T-helper 1 cell treated with Interleukin-12 subunit alpha and Interleukin-12 subunit beta and Interleukin-4 antibody, amounts not matched to agents 30 ng/mL and 1 ng/mL, for 36 hours (primary cell): Measurements from ENCODE around the gene NAT10. TPM values are rescaled to one million over a fixed set of nuclear protein-coding genes. Genes with fewer than 3 reads are reported as not detected.

Experiments
- intact Hi-C: fragments of 100-400 bp; cut with micrococcal nuclease; formaldehyde crosslinking; loops from one replicate; pipeline ENCODE4 v1.15.1; 2024
- total RNA-seq: library from RNA; stranded (reverse); gene quantifications from 2 replicates; pipeline ENCODE4 v1.2.3, GENCODE V29; 2022

Gene NAT10
- total RNA-seq, 1 donor from 2014 or later, result 95.2 TPM

GRCh38 chr11:34148504-34149165 lies 43.2 kb downstream of the NAT10 start:
- intact Hi-C loops, result no loop called here

GRCh38 chr11:34149274-34149673 lies 43.8 kb downstream of the NAT10 start:
- intact Hi-C loops, result no loop called here

GRCh38 chr11:34149786-34150185 lies 44.4 kb downstream of the NAT10 start:
- intact Hi-C loops, result no loop called here

GRCh38 chr11:34150494-34151151 lies 45.2 kb downstream of the NAT10 start:
- intact Hi-C loops, result loop anchor here (1.0 kb wide), 1 partner anchor 209 kb away; no protein-coding TSS in a partner anchor

DNA sequence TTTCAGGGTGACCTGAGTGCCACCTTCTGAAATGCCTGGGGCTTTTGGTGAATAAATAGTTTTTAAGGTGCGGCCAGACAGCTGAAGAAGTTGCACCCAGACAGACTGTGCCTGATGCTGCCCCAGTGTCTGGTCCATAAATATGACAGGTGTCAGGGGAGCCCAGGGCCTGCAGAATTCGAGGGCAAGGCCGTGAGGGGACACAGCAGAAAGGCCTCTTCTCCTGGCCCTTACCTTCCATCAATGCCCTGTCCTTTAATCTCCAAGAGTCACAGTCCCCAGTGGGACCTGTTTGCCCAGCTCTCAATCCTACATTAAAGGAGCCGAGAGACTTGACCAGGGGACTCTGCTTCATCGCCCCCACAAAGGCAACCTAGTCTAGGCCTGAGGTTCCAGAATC lies 45.7 kb downstream of the NAT10 start:
- intact Hi-C loops, result loop anchor here (1.0 kb wide), 1 partner anchor 208 kb away; no protein-coding TSS in a partner anchor

DNA sequence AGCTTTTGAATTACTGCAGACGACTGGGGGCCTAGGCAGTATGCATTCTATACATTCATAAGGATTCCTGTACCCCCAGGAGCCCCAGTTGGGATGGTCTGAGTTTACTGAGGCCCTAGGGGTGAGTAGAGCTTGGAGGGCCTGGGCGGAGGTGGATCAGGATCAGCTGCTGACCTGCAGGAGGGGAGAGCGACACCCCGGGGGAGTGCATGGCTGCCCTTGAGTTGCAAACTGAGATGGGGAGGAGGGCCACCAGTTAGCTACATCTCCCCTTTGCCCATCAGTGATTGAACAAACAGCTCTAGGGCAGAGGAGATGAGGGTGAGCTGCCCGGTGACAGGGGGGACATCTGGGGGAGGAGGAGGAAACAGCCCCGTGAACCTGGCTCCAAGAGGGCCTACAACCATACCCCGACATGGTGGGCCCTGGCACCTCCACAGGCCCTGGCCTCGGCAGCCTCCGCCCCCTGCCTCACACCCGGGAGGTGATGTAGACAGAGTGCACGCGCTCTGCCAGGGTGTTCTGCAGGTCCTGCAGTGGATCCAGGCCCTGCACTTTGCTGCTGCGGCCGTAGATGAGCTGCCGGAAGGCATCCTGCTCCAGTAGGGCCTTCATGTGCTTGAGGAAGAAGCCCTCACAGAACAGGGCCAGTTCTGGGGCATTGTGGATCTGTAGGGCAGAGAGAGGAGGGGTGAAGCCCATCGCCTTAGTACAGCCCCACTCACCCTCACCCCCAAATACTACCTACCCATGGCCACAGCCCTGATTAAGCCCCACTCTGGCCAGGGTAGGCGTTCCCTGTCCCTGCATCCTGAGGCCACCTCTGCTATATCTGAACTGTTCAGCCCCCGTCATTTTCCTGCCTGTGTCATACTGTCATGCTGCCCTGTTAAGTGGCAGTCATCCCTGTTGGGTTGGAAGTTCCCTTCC lies 46.8 kb downstream of the NAT10 start:
- intact Hi-C loops, result loop anchor here (1.0 kb wide), 1 partner anchor 207 kb away; no protein-coding TSS in a partner anchor

- intact Hi-C loops, result no loop called here
These were observed 48.8 kb downstream of the NAT10 start for GRCh38 chr11:34154059-34154875.

DNA sequence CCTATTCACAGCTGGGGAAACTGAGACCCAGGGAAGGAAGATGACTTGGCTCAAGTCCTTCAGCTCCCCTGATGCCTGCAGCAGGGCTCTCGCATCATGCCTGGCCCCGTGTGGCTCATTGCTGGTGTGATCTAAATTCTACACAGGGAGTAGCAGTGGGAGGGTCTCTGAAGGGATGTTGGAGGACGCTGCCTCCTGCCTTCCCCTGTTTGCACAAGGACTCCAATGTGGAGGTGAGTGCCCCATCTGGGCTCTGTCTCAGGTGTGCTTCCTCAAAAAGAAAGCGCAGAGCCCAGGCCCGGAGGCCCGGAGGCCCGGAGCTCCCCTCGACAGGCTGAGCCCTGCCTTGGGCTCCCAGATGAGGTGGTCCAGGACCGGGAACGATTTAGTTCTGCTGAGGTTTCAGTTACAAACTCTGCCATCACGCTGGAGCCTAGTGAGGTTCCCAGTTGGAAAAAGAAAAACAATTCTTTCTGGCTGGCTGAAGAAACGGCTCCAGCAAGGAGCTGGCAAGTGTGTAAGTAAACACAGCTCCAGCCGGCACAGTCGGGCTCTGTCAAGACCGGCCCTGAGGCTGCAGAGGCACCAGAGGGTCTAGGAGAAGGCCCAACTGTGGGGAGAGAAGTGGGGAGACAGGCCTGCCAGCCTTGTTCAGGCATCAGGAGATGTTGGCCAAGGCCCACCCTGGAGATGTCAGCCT lies 49.8 kb downstream of the NAT10 start:
- intact Hi-C loops, result loop anchor here (5.0 kb wide), 1 partner anchor 158 kb away; no protein-coding TSS in a partner anchor

DNA sequence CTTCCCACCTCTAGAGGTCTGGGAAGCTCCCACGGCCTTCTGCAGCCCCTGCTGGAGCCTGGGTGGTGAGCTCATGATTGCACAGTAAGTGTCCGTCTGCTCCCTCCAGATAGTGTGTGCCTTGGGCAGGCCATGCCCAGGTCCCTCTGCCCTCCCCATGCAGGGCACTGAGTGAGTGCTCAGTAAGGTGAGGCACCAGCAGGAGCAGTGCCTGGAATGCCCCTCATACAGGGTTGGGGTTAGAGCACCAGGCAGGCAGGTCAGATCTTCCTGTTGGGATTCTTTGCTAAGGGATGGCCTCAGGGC lies 50.3 kb downstream of the NAT10 start:
- intact Hi-C loops, result loop anchor here (5.0 kb wide), 1 partner anchor 158 kb away; no protein-coding TSS in a partner anchor

DNA sequence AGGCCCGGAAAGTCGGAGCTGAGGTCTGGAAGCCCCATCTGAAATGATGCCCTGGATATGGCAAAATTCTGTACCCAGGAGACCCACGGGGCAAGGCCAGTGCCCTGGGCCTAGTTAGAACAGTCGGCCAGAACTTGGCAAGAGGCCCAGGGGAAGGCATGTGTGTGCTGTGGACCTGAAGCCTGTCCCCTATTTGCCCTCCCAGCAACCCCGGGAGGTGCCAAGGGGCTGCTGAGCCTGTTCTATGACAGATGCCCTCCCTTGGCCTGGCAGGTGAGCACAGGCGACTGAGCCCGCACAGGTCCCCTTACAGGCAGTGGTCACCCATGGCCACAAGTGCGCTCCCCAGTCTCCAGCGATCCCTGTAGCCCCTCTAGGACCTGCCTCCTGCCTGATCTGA lies 51.7 kb downstream of the NAT10 start:
- intact Hi-C loops, result loop anchor here (5.0 kb wide), 1 partner anchor 160 kb away; no protein-coding TSS in a partner anchor

GRCh38 chr11:34158661-34159060 lies 53.2 kb downstream of the NAT10 start:
- intact Hi-C loops, result loop anchor here (5.0 kb wide), 1 partner anchor 161 kb away; no protein-coding TSS in a partner anchor

DNA sequence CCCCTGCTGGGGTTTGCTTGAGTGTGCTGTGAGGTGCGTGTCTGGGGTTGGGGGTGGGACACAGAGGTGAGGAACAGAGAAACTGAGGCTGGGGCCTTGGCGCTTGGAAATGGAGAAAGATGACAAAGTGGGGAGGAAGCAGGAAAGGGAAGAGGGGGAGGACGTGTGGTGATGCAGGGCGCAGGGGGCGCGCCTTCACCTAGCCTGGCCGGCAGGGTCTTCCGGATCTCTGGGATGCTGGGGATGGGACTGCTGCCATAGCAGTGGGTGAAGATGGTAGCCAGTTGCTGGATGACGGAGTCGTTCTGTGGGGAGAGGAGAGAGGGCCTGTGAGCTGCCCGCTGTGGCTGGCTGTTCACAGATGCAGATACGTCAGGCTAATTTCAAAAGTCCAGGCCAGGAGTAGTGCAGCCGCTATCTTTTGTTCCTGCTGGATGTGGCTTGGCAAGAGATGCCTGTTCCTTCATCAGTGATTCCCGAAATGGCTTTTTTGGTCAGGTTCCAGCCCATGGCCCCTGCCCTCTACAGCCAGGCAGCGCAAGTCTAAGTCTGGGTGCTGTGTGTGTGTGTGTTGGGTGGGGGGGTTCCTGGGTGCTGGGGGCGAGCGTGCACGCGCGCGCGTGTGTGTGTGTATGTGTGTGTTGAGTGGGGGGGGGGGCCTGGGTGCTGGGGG lies 54.8 kb downstream of the NAT10 start:
- intact Hi-C loops, result no loop called here

GRCh38 chr11:34160791-34161190 lies 55.4 kb downstream of the NAT10 start:
- intact Hi-C loops, result no loop called here

DNA sequence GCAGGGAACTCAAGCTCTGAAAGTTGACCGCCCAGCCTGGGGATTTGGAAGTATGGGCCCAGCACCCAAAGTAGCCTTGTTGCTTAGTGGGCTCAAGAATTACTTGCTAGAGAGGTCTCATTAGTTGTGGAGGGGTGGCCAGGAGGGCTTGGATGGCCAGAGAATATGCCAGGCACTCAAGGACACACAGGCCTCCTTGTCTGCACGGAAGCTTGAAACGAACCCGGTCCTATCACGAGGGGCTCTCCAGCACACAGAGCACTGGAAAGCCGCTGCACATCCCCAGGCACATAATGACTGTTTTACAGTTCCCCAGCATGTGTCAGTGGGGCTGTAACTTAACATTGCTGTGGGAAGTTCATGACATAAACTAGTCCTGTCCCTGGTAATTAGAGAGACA lies 55.9 kb downstream of the NAT10 start:
- intact Hi-C loops, result no loop called here

DNA sequence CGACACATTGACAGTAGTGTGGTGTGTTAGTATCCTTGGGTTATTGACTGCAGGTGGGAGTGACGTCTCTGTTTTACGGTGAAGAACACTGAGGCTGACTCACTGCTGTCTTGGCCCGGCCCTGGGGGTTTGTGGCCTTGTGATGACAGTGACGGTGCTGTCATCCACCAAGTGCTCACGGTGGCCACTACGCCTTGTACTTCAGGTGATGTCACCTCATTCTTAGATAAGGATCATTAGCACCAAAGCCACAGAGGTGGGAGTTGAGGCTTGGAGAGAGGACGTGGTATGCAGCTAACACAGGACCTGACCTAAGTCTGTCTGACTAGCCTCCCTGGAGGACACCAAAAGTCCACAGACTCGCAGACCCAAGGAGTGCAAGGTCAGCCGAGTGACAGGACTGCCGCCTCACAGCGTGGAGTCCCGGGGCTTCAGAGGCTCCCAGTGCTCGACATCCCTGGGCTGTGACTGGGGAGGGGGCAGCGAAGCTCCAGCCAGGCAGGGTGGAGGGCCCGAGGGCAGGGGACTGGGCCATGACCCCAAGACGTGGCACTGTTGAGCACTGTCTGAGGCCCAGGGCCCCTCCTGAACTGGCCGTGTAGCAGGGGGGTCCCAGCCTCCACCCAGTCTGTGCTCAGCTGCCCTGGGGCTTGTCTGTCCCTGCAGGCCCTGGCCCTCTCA lies 56.5 kb downstream of the NAT10 start:
- intact Hi-C loops, result no loop called here

DNA sequence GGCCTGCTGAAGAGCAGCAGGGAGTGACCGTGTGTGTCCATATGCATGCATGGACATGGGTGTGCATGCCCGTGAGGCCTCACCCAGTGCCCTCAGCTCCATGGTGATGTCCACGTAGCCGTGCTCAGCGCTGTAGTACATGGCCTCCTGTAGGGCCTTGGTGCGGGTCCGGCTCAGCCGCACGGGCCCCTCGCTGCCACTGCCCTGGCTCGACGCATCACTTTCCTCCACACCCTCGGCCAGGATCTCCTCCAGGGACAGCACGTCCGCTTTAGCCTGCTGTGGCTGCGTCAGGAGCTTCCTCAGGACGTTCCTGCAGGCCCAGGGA lies 57.0 kb downstream of the NAT10 start:
- intact Hi-C loops, result no loop called here

DNA sequence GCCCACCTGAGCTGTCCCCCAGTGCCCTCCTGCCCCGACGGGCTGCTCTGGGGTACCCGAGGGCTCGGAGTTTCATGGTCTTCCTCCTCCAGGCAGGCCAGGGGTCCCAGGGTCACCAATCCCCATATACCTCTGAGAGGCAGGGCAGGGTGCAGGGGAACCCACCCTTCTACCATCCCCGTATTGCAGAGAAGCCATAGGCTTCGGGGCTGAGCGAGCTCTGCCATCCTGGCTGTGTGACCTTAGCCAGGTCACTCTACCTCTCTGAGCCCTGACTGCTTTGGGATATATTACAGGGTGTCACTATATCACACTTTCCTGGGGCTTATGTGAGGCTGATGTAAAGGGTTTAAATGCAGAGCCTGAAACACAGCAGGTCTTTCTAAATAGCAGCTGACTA lies 57.4 kb downstream of the NAT10 start:
- intact Hi-C loops, result no loop called here

DNA sequence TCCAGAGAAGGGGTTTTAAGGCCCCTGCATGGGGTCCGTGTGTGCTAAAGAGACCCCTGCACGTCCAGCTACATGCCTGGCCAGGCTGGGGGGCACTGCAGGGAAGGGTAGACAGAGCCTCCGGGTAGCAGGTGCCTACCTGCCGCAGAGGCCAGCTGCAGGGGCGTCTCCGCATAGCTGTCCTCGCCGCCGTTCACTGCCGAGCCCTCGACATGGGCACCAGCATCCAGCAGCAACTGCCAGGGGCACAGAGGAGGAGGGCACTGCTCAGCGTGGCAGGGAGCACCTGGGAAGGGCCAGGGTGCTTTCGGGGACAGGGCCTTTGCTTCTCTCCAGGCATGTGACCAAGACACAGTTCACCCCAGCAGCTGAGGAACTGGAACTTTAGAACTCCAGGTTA lies 59.7 kb downstream of the NAT10 start:
- intact Hi-C loops, result no loop called here
